HepG2 (cell line): Measurements from ENCODE around the gene WNT3A.

ENCODE experiments used
- ARNTL ChIP-seq: sonication (generic); formaldehyde crosslinking; IDR thresholded peaks from 2 replicates; pipeline ENCODE4 v1.4.0; 2020; ENCODE audit warnings: mild to moderate bottlenecking, missing genetic modification reagents
- CTCF ChIP-seq: sonication (generic); formaldehyde crosslinking; IDR thresholded peaks from 2 replicates; pipeline ENCODE4 v1.5.0; 2020; ENCODE audit warnings: mild to moderate bottlenecking, missing genetic modification reagents, moderate library complexity
- DR1 ChIP-seq: sonication (generic); formaldehyde crosslinking; IDR thresholded peaks from 2 replicates; pipeline ENCODE4 v1.8.0; 2021; ENCODE audit warnings: mild to moderate bottlenecking, missing genetic modification reagents, inconsistent platforms
- HNRNPH1 ChIP-seq: fragments of 200-400 bp; formaldehyde crosslinking; optimal IDR thresholded peaks from 2 replicates; pipeline ENCODE3; 2017; ENCODE audit warnings: mild to moderate bottlenecking, low read depth, low read length
- IKZF1 ChIP-seq: fragments of 450-650 bp; IDR thresholded peaks from 2 replicates; pipeline ENCODE4 v1.7.1; 2016
- NCOR1 ChIP-seq: fragments of 200-600 bp; sonication (generic); IDR thresholded peaks from 2 replicates; pipeline ENCODE4 v1.7.0; 2017; ENCODE audit warnings: antibody characterized with exemption, low read length, borderline replicate concordance
- POLR2A ChIP-seq, 2 experiments: IDR thresholded peaks; 2 replicates each; pipeline ENCODE4 v1.6.1; 2011; ENCODE audit warnings: low read depth in 2 of 2, low read length in 2 of 2, mild to moderate bottlenecking in 1 of 2, moderate library complexity in 1 of 2; ENCODE audit not compliant: insufficient read depth in 1 of 2
- POLR2AphosphoS2 ChIP-seq: IDR thresholded peaks from 2 replicates; pipeline ENCODE4 v1.6.1; 2011; ENCODE audit warnings: low read depth, low read length, improper control_type of control experiment
- PRDM15 ChIP-seq: sonication (generic); formaldehyde crosslinking; IDR thresholded peaks from 2 replicates; pipeline ENCODE4 v1.4.0; 2020; ENCODE audit warnings: missing genetic modification reagents
- SIN3A ChIP-seq: IDR thresholded peaks from 2 replicates; pipeline ENCODE4 v1.6.1; 2011; ENCODE audit warnings: low read depth, mild to moderate bottlenecking, control low read depth, low read length, borderline replicate concordance
- YY1 ChIP-seq: IDR thresholded peaks from 2 replicates; pipeline ENCODE4 v1.6.1; 2011; ENCODE audit warnings: low read length, low read depth, moderate library complexity, mild to moderate bottlenecking; ENCODE audit not compliant: insufficient read depth, insufficient replicate concordance
- ZBTB1 ChIP-seq: sonication (generic); formaldehyde crosslinking; IDR thresholded peaks from 2 replicates; pipeline ENCODE4 v1.4.0; 2020; ENCODE audit warnings: missing genetic modification reagents, borderline replicate concordance
- ZNF703 ChIP-seq: sonication (generic); formaldehyde crosslinking; IDR thresholded peaks from 2 replicates; pipeline ENCODE4 v1.5.1; 2020; ENCODE audit warnings: missing genetic modification reagents, mild to moderate bottlenecking, moderate library complexity, borderline replicate concordance
- ZNF788 ChIP-seq: sonication (generic); formaldehyde crosslinking; IDR thresholded peaks from 2 replicates; pipeline ENCODE4 v1.5.0; 2020; ENCODE audit warnings: mild to moderate bottlenecking, missing genetic modification reagents, borderline replicate concordance

GRCh38 chr1:228101614-228101993, 94.8 kb downstream of the WNT3A start:
- no peak for TF ChIP-seq ZBTB1 (CRISPR knock-in tag)
- no peak for TF ChIP-seq POLR2A (IDR thresholded peaks at IDR 0.05; ENCODE audit: insufficient read depth in 1 of 2, low read depth in 2 of 2, low read length in 2 of 2)
- no peak for TF ChIP-seq PRDM15 (CRISPR knock-in tag)
- no peak for TF ChIP-seq IKZF1
- TF ChIP-seq ZNF788 (CRISPR knock-in tag): no peak
- TF ChIP-seq ARNTL (CRISPR knock-in tag): no peak
- TF ChIP-seq POLR2AphosphoS2: no peak
- no peak for TF ChIP-seq NCOR1
- TF ChIP-seq CTCF (CRISPR knock-in tag): no peak
- TF ChIP-seq DR1: no peak
- TF ChIP-seq HNRNPH1: no peak
- no peak for TF ChIP-seq ZNF703 (CRISPR knock-in tag)
- no peak for TF ChIP-seq SIN3A
- TF ChIP-seq YY1: no peak
